HG03064 (cell line): ENCODE data around the gene QARS1.

Source experiments
- ATAC-seq: cut with Tn5 transposase; IDR thresholded peaks from one replicate; pipeline ENCODE4 v1.9.1; 2021; ENCODE audit warnings: low read depth; ENCODE audit not compliant: unreplicated experiment

The QARS1 gene

DNA sequence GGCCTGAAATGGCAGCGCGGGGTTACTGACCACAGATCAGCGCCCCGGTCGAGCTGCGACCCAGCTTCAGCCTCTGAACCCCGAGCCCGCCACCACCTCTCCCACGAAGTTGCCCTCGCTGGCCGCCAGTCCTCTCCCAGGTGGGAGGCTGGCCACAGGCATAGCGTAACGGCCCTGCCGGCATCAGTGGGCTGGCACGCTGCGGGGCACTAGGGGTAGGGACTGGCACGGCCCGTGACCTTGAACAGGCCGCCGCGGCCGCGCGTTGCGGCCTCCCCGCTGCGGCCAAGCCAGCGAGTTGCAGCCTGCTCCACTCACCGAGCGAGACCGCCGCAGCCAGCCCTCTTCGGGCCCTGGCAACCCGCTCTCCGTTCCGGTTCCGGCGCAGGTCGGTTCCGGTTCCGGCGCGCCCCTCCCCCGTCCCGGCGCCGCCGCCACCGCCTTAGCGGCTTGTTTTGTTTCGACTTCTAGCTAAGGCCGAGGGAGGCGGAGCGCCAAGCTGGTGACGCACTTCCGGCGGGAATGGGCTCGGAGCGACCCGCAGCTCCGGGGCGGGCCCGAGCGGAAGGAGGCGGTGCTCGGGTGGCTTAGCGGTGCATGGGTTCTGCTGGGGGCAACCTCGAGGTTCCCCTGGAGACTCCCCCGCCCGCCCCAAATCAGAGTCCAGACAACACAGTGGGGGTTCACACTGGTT, 16.0 kb upstream of the QARS1 start, which contains the start of gene USP19:
Gene USP19 (minus strand): TSS at position 386 of the 694 bp plus-strand sequence. CDS start 1,678 bp downstream, outside the sequence.
- ATAC-seq = peak; percentile 72

DNA sequence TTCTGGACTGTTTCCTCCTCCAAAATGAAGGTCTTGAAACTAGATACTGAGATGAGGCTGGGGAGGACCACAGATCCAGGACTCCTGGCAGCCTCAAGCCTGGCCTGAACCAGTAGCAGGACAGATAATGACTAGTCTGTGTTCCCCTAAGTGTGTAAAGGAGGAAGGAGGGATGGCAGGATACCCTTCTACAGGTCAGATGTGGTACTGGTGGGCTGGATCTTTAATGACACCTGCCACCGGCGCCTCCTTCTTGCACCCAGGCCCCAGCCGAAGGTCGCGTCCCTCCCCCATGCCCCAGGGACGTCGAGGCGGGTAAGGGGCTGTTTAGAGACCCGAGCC, 15.5 kb upstream of the QARS1 start:
- ATAC-seq = no peak

GRCh38 chr3:49119439-49119838, 14.9 kb upstream of the QARS1 start:
- no peak for ATAC-seq

DNA sequence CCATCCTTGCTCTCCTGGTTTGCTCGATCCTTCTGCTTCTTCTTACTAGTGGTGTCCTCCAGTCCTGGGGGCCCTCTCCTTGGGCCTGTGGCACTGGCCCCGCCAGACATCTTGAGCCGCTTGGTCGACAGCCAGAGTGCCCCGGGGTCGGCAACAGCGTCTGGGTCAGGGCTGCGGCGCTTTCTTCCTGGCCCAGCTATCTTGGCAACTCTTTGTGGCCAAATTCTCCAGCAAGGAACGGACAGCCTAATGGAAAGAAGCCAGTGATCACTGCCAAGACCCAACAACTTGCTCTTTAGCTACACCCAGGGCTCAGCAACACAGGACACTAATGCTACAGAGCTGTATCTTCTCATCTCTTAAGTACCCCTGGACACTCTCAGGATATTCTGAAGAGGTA, 14.5 kb upstream of the QARS1 start:
- ATAC-seq = no peak

DNA sequence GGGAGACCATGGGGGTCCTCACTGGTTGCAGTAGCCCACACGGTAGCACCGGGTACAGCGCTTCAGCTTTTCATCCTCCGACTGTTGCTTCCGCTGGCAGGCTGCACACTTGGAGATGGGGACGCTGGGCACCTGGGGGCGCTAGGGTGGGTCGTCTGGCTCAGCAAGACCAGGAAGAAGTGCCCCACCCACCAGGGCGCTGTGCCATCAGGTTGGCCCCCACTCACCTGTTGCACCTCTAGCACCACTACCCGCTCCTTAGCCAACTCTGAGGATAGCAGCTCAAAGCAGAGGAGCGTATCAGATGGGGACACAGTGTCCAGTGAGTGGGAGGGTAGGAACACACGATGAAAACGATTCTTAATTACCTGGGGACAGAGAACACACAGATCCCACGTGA, 7.7 kb upstream of the QARS1 start:
- no peak for ATAC-seq

DNA sequence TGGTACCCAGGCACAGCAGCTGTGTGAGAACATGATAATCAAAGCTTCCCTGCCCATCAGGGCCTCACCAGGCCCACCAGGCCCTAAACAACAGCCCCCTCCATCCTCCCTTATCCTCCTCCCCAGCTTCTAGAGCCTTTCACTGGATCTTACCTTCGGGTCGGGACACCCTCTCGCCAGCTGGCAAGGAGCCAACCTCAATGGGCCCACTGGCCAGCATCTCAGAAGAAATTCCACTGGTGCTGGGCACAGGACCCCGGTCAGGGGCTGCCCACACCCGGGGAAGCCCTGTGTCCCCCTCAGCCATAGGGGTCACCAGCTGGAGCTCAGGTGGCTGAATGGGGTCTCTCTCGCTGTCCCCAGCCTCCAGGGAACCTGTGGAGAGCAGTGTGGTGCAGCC, 6.8 kb upstream of the QARS1 start:
- ATAC-seq = no peak

GRCh38 chr3:49110780-49111179, 6.2 kb upstream of the QARS1 start:
- ATAC-seq = no peak

GRCh38 chr3:49108346-49108745, 3.8 kb upstream of the QARS1 start:
- ATAC-seq = no peak

DNA sequence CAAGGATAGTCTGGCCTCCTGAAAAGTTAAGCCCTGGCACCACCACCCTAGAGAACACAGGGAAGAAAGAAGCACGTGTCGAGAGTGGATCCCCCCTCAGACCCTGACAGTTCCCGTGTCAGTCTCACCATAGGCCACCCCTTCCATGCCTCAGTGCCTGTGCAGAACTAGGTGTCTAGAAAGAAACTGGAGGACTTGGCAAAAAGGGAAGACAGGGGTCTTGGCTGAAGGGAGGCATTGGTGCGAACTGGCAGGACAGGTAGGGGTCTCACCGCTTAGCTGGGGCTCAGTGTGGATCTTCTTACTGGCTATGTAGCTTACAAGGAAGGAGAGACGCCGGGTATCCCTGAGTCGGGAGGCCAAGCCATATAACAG, 518 bp downstream of the QARS1 start:
- no peak for ATAC-seq

DNA sequence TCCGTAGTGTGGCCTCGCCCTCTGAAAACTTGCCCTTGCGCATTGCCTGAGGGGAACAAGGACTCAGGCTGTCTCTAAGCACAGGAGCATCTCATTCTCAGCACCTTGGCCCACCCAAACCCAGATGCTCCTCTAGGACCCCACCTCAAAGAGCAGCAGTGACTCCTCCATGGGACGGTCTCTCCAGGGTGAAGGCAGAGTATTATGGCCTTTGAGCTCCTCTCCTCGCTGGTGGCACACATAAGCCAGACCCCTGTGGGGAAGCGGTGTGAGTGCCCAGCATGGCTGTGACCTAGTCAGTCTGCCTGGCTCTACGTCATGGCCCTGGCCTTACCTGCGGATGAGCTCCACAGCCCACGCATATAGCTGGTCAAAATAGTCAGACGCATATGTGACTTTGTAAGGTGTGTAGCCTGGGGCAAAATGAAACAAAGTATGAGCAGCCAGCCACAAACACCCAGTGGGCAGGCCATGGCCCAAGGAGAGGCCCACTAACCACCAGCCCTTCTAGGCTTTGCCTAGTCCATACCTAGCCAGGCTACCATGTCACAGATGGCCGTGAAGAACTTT, 4.4 kb downstream of the QARS1 start:
- no peak for ATAC-seq

- no peak for ATAC-seq
These were observed 5.5 kb downstream of the QARS1 start for GRCh38 chr3:49098910-49099630.

GRCh38 chr3:49098429-49098828, 6.1 kb downstream of the QARS1 start:
- ATAC-seq = no peak

DNA sequence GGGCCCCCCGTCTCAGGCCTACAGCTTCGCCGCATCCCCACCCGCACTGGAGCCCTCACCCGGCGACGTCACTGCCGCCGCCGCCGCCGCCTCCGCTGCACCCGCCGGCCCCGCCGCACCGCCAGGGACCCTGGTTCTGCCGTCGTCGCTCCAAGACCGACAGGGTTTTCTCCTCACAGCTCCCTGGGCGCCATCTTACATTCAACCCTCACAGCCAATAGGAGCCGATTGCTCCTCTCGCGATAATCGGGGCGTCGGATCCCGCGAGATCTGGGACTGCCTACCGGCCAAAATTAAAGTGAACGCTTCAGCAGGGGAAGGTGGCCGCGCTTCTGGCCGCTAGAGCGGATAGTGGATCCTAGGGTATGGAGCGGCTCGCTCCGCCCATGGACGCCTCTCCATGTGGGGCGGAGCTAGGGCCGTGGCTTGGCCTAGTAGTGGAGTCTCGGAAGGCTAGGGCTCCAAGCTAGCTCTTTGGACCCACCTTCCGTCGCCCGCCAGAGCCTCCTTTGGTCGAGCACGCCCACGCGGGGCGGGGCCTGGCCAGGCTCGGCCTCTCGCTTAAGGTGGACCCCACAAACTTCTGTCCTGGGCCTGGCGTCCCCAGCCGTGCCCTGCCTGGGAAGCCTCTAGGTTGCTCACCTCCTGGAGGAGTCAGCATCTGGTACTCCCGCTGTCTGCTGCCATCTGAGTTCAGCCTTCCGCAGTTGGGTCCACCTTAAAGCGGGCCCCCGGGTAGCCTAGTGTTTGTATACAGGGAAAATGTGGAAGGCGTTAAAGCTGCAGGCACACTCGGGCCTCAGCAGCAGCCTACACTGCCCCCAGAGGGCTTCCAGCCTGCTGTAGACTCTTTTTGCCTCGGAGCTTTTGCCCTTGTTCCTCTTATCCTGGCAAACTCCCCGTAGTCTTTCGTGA, 10.4 kb downstream of the QARS1 start, which contains the start of gene QRICH1:
Gene QRICH1 (minus strand): TSS at position 219 of the 915 bp plus-strand sequence. CDS start 17,054 bp downstream, outside the sequence.
- ATAC-seq = peak; percentile 76

DNA sequence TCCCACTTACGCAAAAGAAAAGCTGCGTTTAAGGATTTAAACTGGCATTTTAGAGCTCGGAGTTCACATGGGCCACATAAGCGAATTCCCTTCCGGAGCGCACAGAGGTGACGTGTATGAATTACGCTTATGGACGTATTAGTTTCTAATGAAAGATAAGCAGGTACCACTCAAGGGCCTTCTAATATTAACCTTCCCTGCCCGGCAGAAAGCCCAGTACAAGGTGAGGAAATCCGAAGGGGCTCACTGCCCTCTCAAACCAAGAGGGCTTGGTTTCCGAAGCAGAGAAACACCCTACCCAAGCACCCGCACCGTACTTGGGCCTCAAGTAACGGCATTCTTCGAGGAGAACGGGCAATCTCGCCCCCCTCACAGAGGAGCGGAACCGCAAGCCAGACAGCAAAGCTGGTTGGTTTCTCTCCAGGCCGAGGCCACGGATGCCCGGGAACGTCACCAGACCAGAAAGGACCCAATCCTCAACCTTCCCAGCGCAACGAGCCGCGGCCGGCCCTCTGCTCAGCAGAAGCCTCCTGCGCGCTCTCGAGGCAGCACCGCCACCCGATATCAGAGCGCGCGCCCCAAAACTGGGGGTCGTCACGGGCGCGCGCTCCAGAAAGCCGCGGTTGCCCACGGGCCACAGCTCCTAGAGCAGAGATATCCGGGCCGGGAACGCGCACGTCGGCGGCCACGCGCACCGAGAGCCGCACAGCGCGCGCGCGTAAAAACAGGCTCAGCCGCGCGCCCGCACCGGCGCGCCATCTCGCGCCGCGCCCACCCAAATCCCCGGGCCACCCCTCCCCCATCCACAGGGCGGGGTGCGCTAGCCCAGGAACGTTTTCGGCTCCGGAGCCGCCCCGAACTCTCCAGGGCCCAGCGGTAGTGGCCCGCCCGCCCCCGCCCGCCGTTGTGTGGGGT, 11.4 kb downstream of the QARS1 start:
- peak; percentile 21 for ATAC-seq

GRCh38 chr3:49081429-49081828, 23.1 kb downstream of the QARS1 start:
- ATAC-seq = no peak

DNA sequence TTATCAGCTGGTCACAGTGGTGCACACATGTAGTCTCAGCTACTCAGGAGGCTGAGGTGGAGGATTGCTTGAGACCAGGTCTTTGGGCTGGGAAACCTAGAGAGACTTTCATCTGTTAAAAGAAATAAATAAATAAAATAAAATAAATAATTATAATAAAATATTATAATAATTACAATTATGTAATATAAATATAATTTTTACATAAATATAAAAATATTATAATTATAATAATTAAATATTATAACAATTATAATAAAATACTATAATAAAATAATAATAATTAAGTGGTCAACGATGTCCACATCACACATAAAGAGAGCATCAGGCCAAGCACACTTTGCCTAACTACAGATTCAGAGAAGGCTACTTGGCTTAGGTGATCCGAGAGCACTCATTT, 25.3 kb downstream of the QARS1 start:
- ATAC-seq = no peak

DNA sequence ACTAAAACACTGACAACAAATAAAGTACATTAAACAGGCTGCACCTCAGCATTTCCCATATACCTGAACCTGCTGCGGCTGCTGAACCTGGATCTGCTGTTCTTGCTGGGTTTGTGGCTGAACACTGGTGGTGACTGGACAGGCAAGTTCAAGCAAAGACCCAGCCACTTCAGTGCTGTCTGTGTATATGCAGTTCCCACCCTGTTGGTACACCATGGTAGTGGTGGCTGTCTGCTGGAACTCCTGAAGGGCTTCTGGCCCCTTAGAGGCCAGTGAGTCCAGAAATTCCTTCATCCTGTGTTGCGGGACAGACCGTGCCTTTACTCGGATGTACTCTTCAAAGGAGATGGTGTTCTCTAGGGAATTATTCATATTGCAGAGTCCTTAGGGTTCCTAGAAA, 27.9 kb downstream of the QARS1 start:
- ATAC-seq = no peak

DNA sequence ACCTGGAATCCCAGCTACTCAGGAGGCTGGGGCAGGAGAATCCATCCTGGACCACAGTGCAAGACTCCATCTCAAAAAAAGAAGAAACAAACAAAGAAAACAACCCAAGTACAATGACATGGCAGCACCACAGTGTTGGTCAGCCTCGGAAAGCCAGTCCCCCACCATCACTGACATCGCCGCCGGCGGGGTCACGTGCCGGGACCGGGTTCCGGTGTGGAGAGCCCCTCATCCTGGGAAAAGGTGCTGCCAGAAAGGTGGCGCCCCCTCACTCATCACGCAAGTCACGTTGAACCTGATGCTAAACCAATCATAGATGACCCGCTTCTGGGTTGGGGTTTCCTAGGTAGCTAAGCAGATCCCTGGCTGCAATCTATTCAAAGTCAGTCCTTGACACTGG, 28.4 kb downstream of the QARS1 start:
- ATAC-seq = no peak

DNA sequence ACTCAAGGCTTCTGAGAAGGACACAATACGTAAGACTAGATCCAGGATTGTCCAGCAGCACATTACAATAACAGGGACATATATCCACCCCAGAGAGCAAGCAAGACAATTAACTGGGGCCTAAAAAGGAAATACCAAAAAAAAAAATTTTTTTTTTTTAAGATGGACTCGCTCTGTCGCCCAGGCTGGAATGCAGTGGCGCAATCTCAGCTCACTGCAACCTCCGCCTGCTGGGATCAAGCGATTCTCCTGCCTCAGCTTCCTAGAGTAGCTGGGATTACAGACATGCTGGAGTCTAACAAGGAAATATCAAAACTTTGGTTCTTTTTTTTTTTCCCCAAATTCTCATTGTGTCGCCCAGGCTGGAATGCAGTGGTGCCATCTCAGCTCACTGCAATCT, 46.5 kb downstream of the QARS1 start:
- no peak for ATAC-seq

DNA sequence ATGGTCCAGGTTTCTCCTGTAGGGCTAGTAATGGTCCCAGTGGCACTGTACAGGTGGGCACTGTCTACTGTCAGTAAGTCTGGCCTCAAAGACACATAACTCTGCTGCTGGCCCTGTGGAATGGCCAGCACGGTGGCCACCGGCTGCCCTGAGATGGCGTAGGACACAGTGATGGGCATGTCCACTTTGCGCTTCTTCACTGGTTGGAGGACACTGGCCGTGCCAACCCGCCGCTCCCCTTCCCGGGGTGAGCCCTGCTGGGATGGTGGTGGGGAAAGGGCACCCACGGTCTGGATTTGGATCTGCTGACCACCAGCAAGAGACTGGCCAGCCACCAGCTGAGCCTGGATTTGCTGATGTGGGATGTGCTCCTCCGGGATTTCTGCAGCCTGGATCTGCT, 47.3 kb downstream of the QARS1 start:
- no peak for ATAC-seq
